Upper lobe of left lung (tissue), 4 donors: ENCODE results near the gene CMIP.

Source experiments
- EP300 ChIP-seq, 4 donors: sonication (generic); formaldehyde crosslinking; IDR thresholded peaks; one replicate each; pipeline ENCODE4 v1.5.1; 2017; ENCODE audit warnings: antibody characterized with exemption in 4 of 4, control low read depth in 2 of 4
- POLR2A ChIP-seq, 4 donors: fragments of 450-650 bp; IDR thresholded peaks; one replicate each; pipeline ENCODE4 v1.5.1; 2016 to 2017; ENCODE audit warnings: antibody characterized with exemption in 4 of 4, mild to moderate bottlenecking in 2 of 4
- POLR2AphosphoS5 ChIP-seq, 2 donors: sonication (generic); formaldehyde crosslinking; IDR thresholded peaks; one replicate each; pipeline ENCODE4 v1.5.1; 2017; ENCODE audit warnings: antibody characterized with exemption in 2 of 2

- TF ChIP-seq POLR2AphosphoS5 (IDR thresholded peaks at IDR 0.05) (no peak), POLR2A (IDR thresholded peaks at IDR 0.05) (no peak), EP300 (IDR thresholded peaks at IDR 0.05) (no peak)
Observed at GRCh38 chr16:81649561-81650184, 205.1 kb downstream of the CMIP start.
